Motor neuron (in vitro differentiated cells): ENCODE data around the gene SYT8. TPM values are rescaled to one million over a fixed set of nuclear protein-coding genes. Genes with fewer than 3 reads are reported as not detected.

ENCODE experiments used
- ATAC-seq, 8 experiments: fragments of 200-7000 bp; cut with Tn5 transposase; replicated peaks in 6 of 8; 2 replicates each; pipeline ENCODE4 v1.8.0; 2021; ENCODE audit warnings: mild to moderate bottlenecking in 8 of 8, moderate library complexity in 8 of 8
- H3K27ac ChIP-seq, 2 donors: fragments of 250-450 bp; sonication (Bioruptor Pico); 2 replicates each; pipeline ENCODE4 v1.9.0; 2021; ENCODE audit warnings: antibody characterized with exemption in 2 of 2, mild to moderate bottlenecking in 2 of 2, moderate library complexity in 1 of 2
- H3K4me1 ChIP-seq, 2 donors: fragments of 250-450 bp; sonication (Bioruptor Pico); replicated peaks in 1 of 2; 2 replicates each; pipeline ENCODE4 v1.6.1; 2021; ENCODE audit warnings: antibody characterized with exemption in 2 of 2, mild to moderate bottlenecking in 2 of 2, moderate library complexity in 1 of 2
- H3K4me3 ChIP-seq, 5 donors: fragments of 250-450 bp; sonication (Bioruptor Pico); 2 replicates each; pipeline ENCODE4 v1.9.0; 2021; ENCODE audit warnings: antibody characterized with exemption in 5 of 5, mild to moderate bottlenecking in 5 of 5, moderate library complexity in 4 of 5
- WGBS, 10 experiments: fragments of 450-650 bp; shearing (Covaris generic); methylation state at CpG; one replicate each; pipeline ENCODE4 v1.0.0; 2022; 5-methylcytosine and 5-hydroxymethylcytosine counted together
- in situ Hi-C, 9 experiments: fragments of 400-800 bp; cut with MboI; loops; one replicate each; pipeline ENCODE4 v1.15.0; 2021; ENCODE audit warnings: low sequenced_read_pairs in 9 of 9, low pct_unique_long_range_greater_than_20kb in 2 of 9; ENCODE audit not compliant: unreplicated experiment in 9 of 9
- total RNA-seq, 8 experiments: library from RNA; unstranded; fragments of 300-600 nt; gene quantifications; 2 replicates each; pipeline versions ENCODE4 v1.2.3 to v1.2.4, GENCODE V29; 2022

SYT8 gene
- total RNA-seq, 8 experiments from 2014 or later = 0.27 to 2.0 (median 0.66) TPM; not detected in 3

DNA sequence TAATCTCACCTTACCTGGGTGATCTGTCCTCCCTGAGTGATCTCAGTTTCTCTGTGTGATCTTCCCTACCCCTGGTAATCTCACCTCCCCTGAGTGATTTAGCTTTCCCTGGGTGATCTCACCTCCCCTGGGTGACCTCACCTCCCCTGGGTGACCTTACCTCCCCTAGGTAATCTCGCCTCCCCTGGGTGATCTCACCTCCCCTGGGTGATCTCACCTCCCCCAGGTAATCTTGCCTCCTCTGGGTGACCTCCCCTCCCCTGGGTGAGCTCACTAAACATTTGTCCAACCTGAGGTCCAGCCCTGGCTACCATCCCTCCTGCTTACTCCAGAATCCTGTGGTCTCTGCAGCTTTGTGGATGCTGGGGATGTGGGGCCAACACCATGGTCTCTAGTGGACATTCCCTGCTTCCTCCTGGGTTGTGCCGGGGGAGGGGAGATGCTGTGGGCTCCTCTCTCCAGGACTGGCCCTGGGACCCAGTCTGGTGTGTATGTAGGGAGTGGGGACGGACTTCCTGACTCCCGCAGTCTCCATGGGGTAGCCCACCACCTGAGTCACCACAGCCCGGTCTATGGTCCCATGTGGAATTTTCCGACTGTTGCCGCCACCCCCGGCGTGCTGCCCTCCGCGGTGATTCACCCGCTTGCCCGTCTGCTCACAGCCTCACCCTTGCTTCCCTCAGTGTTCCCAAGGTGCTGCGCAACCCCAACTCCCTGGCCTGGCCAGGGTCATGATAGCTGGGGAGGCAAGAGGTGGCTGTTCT lies 28.0 kb downstream of the SYT8 start:
- ATAC-seq = peak in 1 of 8 experiments; percentile 10
- in situ Hi-C loops = no loop called here
- H3K27ac ChIP-seq = no peak overlapping the region
- no peak overlapping the region for H3K4me3 ChIP-seq
- peaks cover 0 to 13% of the 10 kb centered on the region in 2 donors for H3K4me1 ChIP-seq
- 0 to 50% methylated on average over 1 to 2 of the region's 14 CpGs; no CpG with 5 or more reads in 8 of the 10 experiments for WGBS, 10 experiments

DNA sequence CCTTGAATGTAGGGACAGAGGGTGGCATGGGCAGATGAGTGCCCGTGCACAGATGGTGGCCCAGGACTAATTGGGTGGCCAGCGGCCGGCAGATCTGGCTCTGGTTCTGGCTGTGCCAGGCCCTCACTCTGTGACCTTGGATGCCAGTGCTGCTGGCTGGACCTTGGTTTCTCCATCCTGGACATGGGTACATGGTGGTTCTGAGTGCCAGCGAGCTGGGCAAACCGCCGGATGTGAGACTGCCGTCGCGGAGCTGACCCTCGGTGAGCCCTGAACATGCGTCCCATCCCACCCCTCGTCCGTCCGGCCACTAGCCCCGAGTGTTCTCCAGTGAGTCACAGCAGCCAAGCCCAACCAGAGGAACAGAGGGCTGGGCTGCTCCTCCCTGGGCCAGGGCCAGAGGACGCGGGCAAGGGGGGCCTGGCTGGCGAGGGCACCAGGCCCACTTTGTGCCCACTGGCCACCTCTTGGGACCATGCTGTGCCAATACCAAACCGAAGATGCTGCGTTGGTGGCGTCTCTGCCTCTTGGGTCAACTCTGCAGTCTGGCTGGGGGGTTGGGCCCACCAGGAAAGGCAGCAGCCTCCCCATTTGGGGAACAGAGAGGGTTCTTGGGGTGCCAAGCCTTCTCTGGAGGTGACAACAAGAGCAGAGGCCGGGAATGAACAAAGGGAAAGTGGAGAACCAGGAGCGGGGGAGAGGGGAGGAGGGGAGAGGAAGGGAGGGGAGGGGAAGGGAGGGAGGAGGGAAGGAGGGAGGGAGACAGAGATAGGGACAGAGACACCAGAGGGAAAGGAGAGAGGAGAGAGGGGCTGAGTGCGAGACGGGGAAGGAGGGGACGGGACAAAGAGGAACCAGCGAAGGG lies 28.8 kb downstream of the SYT8 start:
- H3K4me1 ChIP-seq = peaks cover 0 to 13% of the 10 kb centered on the region in 2 donors
- no peak overlapping the region for H3K27ac ChIP-seq
- peak in 6 of 8 experiments; percentile 54 to 98 (median 77) for ATAC-seq
- in situ Hi-C loops = no loop called here
- WGBS, 10 experiments = 0% methylated on average over 1 of the region's 27 CpGs; no CpG with 5 or more reads in 9 of the 10 experiments
- no peak overlapping the region for H3K4me3 ChIP-seq

DNA sequence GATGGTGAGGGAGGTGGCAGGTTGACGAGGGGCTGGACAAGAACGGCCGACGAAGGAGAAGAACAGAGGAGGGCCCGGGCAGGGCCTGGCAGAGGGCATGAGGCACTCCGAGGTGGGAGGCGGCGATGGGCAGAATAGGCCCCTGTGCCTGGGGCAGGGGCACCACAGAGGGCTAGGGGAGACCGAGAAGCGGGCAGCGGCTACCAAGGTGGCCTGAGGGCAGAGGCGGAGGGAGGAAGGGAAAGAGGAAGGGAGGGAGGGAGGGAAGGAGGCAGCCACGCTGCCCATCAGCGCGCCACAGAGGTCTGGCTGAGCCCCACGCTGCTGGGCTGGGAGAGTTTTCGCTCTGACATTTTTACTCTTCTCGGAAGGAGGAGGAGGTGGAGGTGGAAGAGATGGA lies 29.4 kb downstream of the SYT8 start:
- no CpG with 5 or more reads among the region's 18 CpGs for WGBS, 10 experiments
- Histone ChIP-seq H3K4me1 (peaks cover 0 to 13% of the 10 kb centered on the region in 2 donors), H3K27ac (no peak overlapping the region), H3K4me3 (no peak overlapping the region)
- in situ Hi-C loops = no loop called here
- ATAC-seq = peak in 3 of 8 experiments; percentile 15 to 27 (median 17)

DNA sequence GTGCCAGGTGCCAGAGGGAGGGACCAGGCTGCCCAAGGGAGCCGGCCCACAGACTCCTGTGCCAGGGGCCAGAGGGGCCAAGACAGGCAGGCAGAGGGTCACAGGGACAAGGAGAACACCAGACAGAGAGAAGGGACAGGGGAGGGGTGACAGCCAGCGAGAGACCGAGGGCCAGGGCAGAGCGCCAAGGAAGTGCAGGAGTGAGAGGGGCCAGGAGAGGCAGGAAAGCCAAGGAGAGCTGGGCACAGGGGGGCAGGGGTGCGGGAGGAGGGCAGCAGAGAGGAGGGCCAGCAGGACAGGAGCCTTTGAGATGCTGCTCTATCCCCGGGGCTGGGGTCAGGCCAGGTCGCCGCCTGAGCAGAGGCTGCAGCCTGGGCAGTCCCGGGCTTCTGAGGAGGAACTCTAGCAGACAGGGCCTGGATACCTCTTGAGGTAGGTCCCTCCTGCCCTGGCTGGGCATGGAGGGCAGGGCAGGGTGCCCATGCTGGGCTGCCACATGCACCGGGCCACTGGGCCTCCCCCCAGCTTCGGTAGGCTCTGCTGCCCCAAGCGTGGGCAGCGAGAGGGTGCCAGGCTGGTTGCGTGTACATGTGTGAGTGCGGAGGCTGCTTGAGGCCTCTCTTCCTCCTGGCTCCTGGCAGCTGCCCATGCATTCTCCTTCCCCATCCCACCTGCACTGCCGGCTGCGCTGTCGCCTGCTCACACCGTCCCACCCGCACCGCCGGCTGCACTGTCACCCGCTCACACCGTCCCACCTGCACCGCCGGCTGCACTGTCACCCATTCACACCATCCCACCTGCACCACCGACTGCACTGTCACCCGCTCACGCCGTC lies 30.3 kb downstream of the SYT8 start:
- 81 to 100% methylated on average over 5 to 14 of the region's 30 CpGs; no CpG with 5 or more reads in 8 of the 10 experiments for WGBS, 10 experiments
- Histone ChIP-seq H3K27ac (no peak overlapping the region), H3K4me1 (peaks cover 0 to 13% of the 10 kb centered on the region in 2 donors), H3K4me3 (no peak overlapping the region)
- in situ Hi-C loops = no loop called here
- ATAC-seq = peak in 3 of 8 experiments; percentile 5 to 32 (median 14)

DNA sequence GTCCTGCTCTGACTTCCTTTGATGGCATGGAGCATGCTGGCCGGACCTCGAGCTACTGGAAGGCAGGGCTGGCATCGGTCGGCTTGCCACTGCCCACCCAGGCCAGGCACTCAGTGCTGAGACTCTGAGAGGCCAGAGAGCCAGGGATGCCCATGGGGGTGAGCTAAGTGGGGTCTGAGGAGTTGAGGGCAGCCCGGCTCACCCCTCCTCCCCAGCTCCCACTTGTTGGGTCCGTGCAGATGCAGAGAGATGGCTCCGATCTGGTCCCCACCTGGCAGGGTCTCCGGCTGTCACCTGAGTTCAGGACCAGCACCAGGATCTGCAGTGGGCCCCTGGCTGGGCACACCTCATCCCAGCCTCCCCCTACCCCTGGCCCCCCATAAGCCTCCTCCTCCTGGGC lies 31.4 kb downstream of the SYT8 start:
- 80 to 100% (median 92%) methylated on average over 1 to 2 of the region's 8 CpGs; no CpG with 5 or more reads in 6 of the 10 experiments for WGBS, 10 experiments
- no peak for ATAC-seq

DNA sequence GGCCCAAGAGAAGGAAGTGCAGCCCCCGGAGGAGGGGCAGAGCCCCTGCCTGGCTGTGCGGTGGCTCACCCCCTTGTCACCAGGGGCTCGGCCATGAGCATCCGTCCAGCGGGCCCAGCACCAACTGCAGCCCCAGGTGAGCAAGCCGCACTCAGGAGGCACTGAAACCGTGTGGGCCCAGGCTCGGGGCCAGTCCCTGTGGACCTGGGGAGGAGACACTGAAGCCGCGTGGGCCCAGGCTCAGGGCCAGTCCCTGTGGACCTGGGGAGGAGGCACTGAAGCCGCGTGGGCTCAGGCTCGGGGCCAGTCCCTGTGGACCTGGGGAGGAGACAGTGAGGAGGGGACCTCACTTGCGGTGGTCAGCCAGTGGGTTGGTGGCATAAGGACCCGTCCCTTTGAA lies 32.0 kb downstream of the SYT8 start:
- ATAC-seq = no peak
- 62 to 87% (median 73%) methylated on average over 1 to 3 of the region's 15 CpGs; no CpG with 5 or more reads in 6 of the 10 experiments for WGBS, 10 experiments
- H3K4me1 ChIP-seq = peaks cover 0 to 22% of the 10 kb centered on the region in 2 donors
- no peak overlapping the region for H3K27ac ChIP-seq
- no peak overlapping the region for H3K4me3 ChIP-seq
- in situ Hi-C loops = no loop called here

More for the DNA sequence above, 31.4 kb downstream of the SYT8 start:
- H3K27ac ChIP-seq = no peak overlapping the region
- in situ Hi-C loops = no loop called here
- no peak overlapping the region for H3K4me3 ChIP-seq
- peaks cover 0 to 19% of the 10 kb centered on the region in 2 donors for H3K4me1 ChIP-seq

DNA sequence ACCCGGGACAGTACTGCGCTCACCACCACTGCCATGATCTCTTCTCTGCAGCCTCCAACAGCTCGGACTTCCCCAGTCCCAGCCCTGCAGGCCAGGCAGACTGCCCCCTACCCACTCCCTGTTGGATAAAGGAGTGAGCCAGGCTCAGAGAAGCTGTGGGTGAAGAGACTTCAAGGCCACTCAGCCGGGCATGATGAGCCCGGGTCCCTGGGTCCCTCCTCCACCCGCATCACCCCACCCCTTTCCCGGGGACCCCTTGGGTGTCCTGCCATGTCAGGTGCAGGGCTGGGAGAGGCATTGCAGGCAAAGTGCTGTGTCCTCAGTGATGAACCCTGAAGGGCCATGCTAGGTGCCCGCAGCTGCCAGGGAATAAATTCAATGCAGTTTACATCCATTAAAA lies 32.6 kb downstream of the SYT8 start:
- ATAC-seq = no peak
- in situ Hi-C loops = no loop called here
- WGBS, 10 experiments = 60% methylated on average over 1 of the region's 8 CpGs; no CpG with 5 or more reads in 9 of the 10 experiments
- H3K4me1 ChIP-seq = peaks cover 0 to 22% of the 10 kb centered on the region in 2 donors
- no peak overlapping the region for H3K27ac ChIP-seq
- no peak overlapping the region for H3K4me3 ChIP-seq

DNA sequence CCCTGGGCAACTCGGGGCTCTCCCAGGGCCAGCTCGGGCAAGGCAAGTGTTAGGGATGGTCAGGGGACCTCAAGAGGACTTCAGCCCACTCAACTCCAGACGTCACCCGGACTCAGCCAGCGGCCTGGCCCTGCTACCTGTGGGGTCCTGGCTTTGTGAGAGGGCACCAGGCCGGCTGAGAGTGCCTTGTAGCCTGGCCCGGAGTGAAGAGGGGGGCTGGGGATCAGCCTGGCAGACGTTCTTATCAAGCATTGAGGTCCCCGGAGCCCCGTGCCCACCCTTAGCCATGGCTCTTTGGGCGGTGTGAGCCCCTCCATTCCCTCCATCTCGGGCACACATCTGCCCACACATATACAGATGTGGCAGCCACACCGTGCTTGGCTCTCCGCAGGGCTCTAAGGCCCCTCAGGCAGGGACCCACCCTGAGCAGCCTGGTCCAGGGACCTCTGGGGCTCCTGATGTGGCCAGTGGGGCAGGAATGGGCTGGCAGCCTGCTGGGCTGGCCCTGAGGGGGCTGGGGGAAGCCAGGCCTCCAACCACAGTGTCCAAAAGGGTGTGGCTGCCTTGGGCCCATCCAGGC lies 33.4 kb downstream of the SYT8 start:
- Histone ChIP-seq H3K27ac (no peak overlapping the region), H3K4me1 (peaks cover 0 to 24% of the 10 kb centered on the region in 2 donors), H3K4me3 (no peak overlapping the region)
- WGBS, 10 experiments = 100% methylated on average over 1 of the region's 14 CpGs; no CpG with 5 or more reads in 9 of the 10 experiments
- in situ Hi-C loops = no loop called here
- no peak for ATAC-seq

DNA sequence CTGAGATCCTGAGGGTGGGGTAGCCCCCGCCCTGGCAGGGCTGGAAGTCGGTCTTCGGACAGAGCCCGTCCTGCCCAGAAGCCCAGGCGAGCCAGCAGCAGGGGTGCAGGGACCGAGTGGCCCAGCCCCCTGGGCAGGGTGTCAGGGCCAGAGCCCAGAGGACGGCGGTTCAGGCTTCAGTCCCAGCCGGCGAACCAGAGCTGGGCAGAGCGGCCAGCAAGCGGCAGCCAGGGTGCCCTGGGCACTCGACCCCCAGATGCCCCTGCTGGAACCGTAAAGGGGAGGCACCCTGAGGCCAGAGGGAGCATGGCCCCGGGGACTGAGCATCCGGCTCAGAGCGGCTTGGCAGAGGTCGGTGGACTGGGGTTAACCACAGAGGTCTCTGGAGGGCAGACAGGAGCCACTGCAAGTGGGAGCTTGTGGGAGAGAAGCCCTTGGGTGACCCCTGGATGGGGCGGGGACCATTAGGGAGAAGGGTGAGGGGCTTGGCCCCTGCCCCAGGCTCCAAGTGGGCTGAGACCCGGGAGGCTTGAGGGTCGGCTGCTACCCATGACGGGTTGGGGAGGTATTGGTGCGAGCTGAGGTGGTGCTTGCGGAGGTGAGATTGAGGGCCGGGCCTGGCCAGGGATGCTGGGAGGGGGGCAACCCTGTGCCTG lies 34.0 kb downstream of the SYT8 start:
- Histone ChIP-seq H3K27ac (no peak overlapping the region), H3K4me3 (no peak overlapping the region), H3K4me1 (peaks cover 0 to 24% of the 10 kb centered on the region in 2 donors)
- in situ Hi-C loops = no loop called here
- WGBS, 10 experiments = 0 to 80% (median 80%) methylated on average over 1 to 5 of the region's 25 CpGs; no CpG with 5 or more reads in 6 of the 10 experiments
- peak in 2 of 8 experiments; percentile 2 to 9 for ATAC-seq

DNA sequence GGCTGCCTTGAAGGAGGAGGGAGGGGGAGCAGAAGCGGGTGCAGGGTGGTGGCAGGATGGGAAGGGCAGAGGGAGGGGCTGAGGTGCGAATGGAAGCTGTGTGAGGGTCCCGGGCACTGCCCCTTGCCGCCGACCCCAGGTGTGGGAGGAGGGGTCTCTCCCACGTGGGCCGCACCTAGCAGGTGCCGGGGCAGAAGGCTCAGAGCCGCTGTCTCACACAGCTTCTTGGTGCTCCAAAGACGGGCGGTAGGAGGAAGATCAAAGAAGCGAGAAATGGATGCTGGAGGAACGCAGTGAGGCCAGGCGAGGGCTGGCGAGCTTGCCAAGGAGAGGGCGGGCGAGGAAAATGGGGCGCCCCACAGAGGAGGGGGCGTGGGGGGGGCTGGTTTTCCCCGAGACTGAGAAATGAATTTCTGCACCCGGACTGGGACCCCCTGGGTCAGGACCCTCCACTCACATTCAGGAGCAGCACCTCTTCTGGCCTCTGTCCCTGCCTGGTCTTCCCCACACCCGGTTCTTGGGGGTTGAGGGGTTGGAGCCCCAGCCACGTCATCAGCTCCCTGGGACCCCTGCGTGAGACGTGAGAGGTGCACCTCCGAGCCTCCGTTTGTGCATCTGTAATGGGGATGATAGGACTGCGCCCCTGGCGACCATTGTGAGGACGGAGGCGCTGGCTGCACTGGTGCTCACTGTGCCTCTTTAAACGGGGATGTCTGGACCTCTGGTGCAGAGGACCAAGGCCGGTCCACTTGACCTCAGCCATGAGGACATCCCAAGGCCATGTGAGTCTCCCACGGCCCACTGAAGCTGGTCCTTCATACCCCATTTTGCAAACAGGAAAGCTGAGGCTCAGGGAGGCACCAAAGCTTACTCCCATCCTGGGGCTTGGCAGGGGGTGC lies 34.9 kb downstream of the SYT8 start:
- Histone ChIP-seq H3K4me3 (no peak overlapping the region), H3K4me1 (peaks cover 0 to 17% of the 10 kb centered on the region in 2 donors), H3K27ac (no peak overlapping the region)
- WGBS, 10 experiments = 0% methylated on average over 2 of the region's 34 CpGs; no CpG with 5 or more reads in 9 of the 10 experiments
- ATAC-seq = peak in 4 of 8 experiments; percentile 16 to 67 (median 40)
- in situ Hi-C loops = no loop called here

DNA sequence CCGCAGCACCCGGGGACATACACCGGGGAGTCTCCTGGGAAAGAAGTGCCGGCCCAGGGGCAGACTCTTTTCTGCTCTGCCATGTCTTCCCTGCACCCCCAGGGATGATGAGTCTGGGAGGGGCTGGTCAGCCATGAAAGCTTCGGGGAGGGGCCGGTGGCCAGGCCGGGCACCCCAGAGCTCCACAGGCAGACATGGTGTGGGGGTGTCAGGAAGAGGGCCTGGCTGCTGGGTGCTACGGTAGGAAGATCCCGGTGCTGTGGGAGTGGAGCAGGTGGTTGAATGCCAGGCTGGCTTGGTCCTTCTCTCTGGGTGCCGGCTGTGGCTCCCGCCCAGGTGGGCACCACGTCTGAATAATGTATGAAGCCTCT lies 35.5 kb downstream of the SYT8 start:
- ATAC-seq = peak in 3 of 8 experiments; percentile 3 to 41 (median 4)
- WGBS, 10 experiments = 10 to 100% (median 10%) methylated on average over 1 to 2 of the region's 12 CpGs; no CpG with 5 or more reads in 7 of the 10 experiments
- in situ Hi-C loops = no loop called here

More for the DNA sequence above, 35.5 kb downstream of the SYT8 start:
- H3K4me1 ChIP-seq = peaks cover 0 to 13% of the 10 kb centered on the region in 2 donors
- no peak overlapping the region for H3K4me3 ChIP-seq
- no peak overlapping the region for H3K27ac ChIP-seq
